ENCODE measurements around the gene SVOPL.
"Not testable (repeated sequence)": the region's sequence is repeated elsewhere in the genome, so short reads cannot be mapped to it uniquely, and the experiment has no call there.

Gene SVOPL

GRCh38 chr7:138690495-138690894 is 10.7 kb downstream of the SVOPL start:
- no peak for TF ChIP-seq MYC (IDR thresholded peaks at IDR 0.05; ENCODE audit: low read depth, low read length)
- TF ChIP-seq POLR2A (IDR thresholded peaks at IDR 0.05; ENCODE audit: extremely low read depth, insufficient read length): no peak
- no peak for TF ChIP-seq CTCF (IDR thresholded peaks at IDR 0.05; ENCODE audit: low read depth, low read length)
- no peak for TF ChIP-seq MAX (IDR thresholded peaks at IDR 0.05; ENCODE audit: low read depth, low read length)
- no peak for DNase-seq (ENCODE audit: low read depth)
- no peak overlapping the region for H3K4me3 ChIP-seq (ENCODE audit: low read depth, low read length)

DNA sequence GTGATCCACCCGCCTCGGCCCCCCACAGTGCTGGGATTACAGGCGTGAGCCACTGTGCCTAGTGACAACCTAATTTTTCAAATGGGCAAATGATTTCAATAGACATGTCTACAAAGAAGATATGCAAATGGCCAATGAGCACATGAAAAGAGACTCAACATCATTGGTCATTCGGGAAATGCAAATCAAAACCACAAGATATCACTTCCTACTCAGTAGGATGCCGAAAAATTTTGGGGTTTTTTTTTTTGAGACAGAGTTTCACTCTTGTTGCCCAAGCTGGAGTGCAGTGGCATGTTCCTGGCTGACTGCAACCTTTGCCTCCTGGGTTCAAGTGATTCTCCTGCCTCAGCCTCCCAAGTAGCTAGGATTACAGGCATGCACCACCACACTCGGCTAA is 13.1 kb downstream of the SVOPL start:
- H3K4me3 ChIP-seq (ENCODE audit: low read depth, low read length); DNase-seq (ENCODE audit: low read depth): not testable (repeated sequence)

DNA sequence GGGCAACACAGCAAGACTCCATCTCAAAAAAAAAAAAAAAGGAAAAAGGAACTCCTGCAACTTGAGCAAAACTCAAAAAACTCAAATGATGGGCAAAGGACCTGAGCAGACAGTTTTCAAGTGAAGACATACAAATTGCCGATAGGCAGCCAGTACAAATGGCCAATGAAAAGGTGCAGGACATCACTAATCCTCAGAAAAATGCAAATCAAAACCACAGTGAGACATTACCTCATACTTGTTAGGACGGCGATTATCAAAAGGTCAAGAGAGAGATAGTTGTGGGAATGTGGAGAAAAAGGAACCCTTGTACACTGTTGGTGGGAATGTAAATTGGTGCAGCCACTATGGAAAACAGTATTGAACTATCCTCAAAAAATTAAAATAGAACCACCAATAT is 16.8 kb downstream of the SVOPL start:
- no peak for DNase-seq (ENCODE audit: low read depth)
- no peak overlapping the region for H3K4me3 ChIP-seq (ENCODE audit: low read depth, low read length)
- TF ChIP-seq MAX (IDR thresholded peaks at IDR 0.05; ENCODE audit: low read depth, low read length): no peak

DNA sequence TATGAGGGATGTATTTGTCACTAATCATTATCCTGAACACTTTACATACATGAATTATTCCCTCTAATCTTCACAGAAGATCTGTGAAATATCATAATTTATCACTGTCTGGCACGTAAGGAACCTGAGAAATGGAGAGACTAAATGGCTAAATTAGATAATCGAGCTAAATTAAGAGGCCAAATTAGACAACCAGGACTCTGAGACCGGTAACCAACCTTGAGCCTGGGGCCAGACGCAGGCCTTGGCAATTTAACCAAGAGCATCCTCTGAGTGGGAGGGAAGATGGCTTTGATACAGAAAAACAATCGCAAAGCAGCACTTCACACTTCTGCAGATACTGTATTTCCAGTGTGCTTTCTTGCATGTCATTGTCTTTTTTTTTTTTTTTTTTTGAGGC is 21.4 kb downstream of the SVOPL start:
- DNase-seq (ENCODE audit: low read depth): no peak

DNA sequence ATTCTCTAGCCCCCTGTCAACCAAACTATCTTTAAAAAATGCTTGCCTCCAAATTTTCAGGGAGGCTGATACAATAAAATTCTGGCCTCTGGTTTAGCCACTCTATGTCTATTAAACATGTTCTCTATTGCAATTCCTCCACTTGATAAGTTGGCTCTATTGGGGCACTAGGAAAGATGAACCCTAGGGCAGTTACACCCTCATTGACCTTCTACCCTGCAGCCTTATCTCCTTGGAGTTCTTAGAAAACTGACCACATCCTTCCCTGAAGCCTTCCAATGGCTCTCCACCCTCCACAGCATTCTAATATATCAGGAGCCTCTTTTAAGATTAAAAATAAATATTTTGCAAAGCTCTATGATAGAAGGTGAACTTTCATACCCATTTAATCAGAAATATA is 30.6 kb downstream of the SVOPL start:
- DNase-seq (ENCODE audit: low read depth): no peak
- TF ChIP-seq CTCF (IDR thresholded peaks at IDR 0.05; ENCODE audit: low read depth, low read length) (no peak), MAX (IDR thresholded peaks at IDR 0.05; ENCODE audit: low read depth, low read length) (no peak), POLR2A (IDR thresholded peaks at IDR 0.05; ENCODE audit: extremely low read depth, insufficient read length) (no peak), MYC (IDR thresholded peaks at IDR 0.05; ENCODE audit: low read depth, low read length) (no peak)
- H3K4me3 ChIP-seq (ENCODE audit: low read depth, low read length): no peak overlapping the region

More for the DNA sequence above, 21.4 kb downstream of the SVOPL start:
- H3K4me3 ChIP-seq (ENCODE audit: low read depth, low read length): no peak overlapping the region
- TF ChIP-seq CTCF (IDR thresholded peaks at IDR 0.05; ENCODE audit: low read depth, low read length): no peak
- TF ChIP-seq POLR2A (IDR thresholded peaks at IDR 0.05; ENCODE audit: extremely low read depth, insufficient read length): no peak
- no peak for TF ChIP-seq MYC (IDR thresholded peaks at IDR 0.05; ENCODE audit: low read depth, low read length)
- no peak for TF ChIP-seq MAX (IDR thresholded peaks at IDR 0.05; ENCODE audit: low read depth, low read length)

- DNase-seq (ENCODE audit: low read depth): no peak
- H3K4me3 ChIP-seq (ENCODE audit: low read depth, low read length): no peak overlapping the region
- TF ChIP-seq MYC (IDR thresholded peaks at IDR 0.05; ENCODE audit: low read depth, low read length) (no peak), MAX (IDR thresholded peaks at IDR 0.05; ENCODE audit: low read depth, low read length) (no peak), POLR2A (IDR thresholded peaks at IDR 0.05; ENCODE audit: extremely low read depth, insufficient read length) (no peak), CTCF (IDR thresholded peaks at IDR 0.05; ENCODE audit: low read depth, low read length) (no peak)
Measured at GRCh38 chr7:138669364-138669763, 31.8 kb downstream of the SVOPL start.

- no peak overlapping the region for H3K4me3 ChIP-seq (ENCODE audit: low read depth, low read length)
- TF ChIP-seq CTCF (IDR thresholded peaks at IDR 0.05; ENCODE audit: low read depth, low read length) (no peak), MAX (IDR thresholded peaks at IDR 0.05; ENCODE audit: low read depth, low read length) (no peak), MYC (IDR thresholded peaks at IDR 0.05; ENCODE audit: low read depth, low read length) (no peak), POLR2A (IDR thresholded peaks at IDR 0.05; ENCODE audit: extremely low read depth, insufficient read length) (no peak)
- no peak for DNase-seq (ENCODE audit: low read depth)
Measured at GRCh38 chr7:138668946-138669345, 32.2 kb downstream of the SVOPL start.
